HG03558 (cell line): ENCODE measurements around the gene CLEC4G.
"Not testable (repeated sequence)": the region's sequence is repeated elsewhere in the genome, so short reads cannot be mapped to it uniquely, and the experiment has no call there.

Source experiments
- ATAC-seq: cut with Tn5 transposase; IDR thresholded peaks from one replicate; pipeline ENCODE4 v1.9.1; 2021; ENCODE audit warnings: moderate number of reproducible peaks; ENCODE audit not compliant: unreplicated experiment; ENCODE audit errors: extremely low read depth

Gene CLEC4G

DNA sequence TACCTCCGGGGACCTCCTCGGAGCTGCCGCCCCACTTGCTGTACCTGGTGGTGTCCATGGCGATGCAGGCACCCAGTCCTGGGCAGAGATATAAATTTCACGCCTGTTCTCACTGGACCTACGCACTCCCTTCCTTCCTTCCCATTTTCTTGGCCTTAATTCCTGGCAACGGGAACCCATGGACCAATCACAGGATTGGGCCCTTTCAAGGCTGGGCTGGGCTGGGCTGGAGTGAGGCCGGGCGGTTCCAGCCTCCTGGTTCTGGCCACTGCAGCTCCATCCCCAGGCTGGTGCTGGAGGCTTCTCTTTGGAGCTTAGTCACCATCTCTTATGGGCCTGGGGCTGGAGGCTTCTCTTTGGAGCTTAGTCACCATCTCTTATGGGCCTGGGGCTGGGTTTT is at the start of gene CLEC4G:
TSS of gene CLEC4G (minus strand) at position 66 of the 400 bp plus-strand sequence. CDS start at position 58, 8 bp downstream.
- no peak for ATAC-seq

DNA sequence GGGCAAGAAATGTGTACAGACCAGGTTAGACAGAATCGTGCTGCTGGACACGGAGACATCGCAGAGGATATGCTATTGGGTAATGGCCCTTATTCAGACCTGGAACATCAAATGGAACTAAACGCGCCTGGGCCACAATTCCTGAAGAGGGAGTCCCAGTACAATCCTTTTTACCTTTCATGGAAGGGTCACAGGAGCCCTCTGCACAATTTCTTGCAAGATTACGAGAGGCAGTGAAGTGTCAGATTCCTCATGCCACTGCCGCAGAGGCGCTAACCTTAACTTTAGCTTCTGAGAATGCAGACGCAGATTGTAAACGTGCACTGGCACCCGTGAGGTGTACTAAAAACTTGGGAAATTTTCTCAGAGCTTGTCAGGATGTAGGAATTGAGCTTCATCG is 49.2 kb upstream of the CLEC4G start:
- no peak for ATAC-seq

DNA sequence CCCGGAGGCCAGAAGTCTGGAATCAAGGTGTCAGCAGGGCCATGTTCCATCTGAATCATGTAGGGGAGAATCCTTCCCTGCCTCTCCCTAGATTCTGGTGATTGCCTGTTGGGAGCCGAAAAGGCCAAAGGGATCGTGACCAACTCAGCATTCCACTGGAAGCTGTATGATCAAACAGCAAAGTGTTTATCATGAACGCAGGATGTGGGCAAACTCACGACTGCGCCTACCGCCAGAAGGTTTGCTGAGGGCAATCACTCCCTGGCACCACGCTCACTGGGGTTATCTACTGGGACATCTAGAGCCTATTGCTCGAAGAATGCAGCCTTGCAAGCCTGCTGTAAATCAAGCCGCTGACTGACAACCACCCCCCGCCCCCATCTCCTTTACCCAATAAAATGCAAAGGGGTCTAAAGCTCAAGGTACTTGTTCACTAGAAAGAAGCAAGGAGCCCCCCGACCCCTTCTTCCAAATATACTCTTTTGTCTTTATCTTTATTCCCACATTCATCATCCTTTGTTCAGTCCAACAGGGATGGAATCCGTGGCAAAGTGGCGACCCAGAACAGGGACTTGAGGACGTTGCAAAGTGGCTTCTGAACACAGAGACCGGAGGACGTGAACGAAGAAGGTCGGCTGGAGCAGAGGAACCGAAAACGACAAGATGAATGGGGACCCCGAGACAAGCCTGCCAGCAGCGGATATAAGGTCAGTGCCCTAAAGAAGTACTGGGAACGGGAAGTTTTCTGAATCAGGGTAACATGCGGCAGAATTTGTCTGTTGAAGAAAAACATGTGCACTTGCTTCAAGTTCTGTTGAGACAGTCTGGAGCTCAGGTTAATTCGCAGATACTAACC is 47.9 kb upstream of the CLEC4G start:
- no peak for ATAC-seq

GRCh38 chr19:7778081-7778480 is 46.2 kb upstream of the CLEC4G start:
- ATAC-seq: no peak

- no peak for ATAC-seq
Observed at GRCh38 chr19:7775761-7776160, 43.9 kb upstream of the CLEC4G start.

- ATAC-seq: no peak
Observed at GRCh38 chr19:7773841-7774240, 41.9 kb upstream of the CLEC4G start.

DNA sequence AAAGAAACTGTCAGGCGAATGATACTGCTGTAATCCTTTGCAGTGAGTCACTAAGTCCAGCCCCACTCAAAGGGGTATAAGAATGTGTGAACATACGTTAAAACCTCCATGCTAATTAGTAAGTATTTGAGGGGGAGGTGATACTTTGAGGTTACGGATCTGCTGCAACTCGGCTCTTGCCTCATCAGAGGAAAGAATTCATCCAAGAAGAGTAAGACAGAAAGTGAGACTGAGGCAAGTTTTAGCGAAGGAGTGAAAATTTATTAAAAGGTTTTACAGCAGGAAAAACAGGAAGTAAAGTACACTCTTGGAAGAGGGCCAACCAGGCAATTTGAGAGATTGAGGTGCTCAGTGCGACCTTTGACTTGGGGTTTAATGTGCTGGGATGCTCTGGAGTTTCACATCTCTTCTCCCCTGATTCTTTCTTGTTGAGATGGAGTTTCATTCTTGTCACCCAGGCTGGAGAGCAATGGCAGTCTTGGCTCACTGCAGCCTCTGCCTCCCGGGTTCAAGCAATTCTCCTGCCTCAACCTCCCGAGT is 40.9 kb upstream of the CLEC4G start:
- ATAC-seq: no peak

- ATAC-seq: no peak
Observed at GRCh38 chr19:7771072-7771471, 39.2 kb upstream of the CLEC4G start.

DNA sequence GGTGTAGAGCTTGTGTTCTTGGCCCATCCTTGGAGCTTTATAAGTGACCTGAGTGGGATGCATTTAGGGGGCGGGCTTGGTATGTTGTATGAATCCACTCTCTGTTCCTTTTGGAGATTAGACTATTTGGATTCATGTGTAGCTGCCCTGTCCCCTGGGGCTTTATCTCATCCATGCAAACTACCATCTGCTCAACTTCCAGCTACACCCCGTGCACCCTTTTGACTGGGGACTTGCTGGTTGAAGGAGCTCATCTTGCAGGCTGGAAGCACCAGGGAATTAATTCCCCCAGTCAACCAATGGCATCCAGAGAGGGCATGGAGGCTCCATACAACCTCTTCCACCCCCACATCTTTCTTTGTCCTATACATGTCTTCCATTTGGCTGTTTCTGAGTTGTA is 37.3 kb upstream of the CLEC4G start:
- ATAC-seq: no peak

GRCh38 chr19:7767487-7767886 is 35.6 kb upstream of the CLEC4G start:
- ATAC-seq: no peak

GRCh38 chr19:7766535-7766934 is 34.6 kb upstream of the CLEC4G start:
- ATAC-seq: no peak

- not testable (repeated sequence) for ATAC-seq
Observed at GRCh38 chr19:7765043-7765442, 33.1 kb upstream of the CLEC4G start.

- not testable (repeated sequence) for ATAC-seq
Observed at GRCh38 chr19:7764157-7764556, 32.2 kb upstream of the CLEC4G start.

- no peak for ATAC-seq
Observed at GRCh38 chr19:7763696-7764095, 31.8 kb upstream of the CLEC4G start.

GRCh38 chr19:7762719-7763293 is 30.9 kb upstream of the CLEC4G start, which contains the start of gene CLEC4M:
Gene CLEC4M, plus strand, starts transcription at chr19:7763243. Its CDS starts 24 bp downstream, at chr19:7763267.
- ATAC-seq: no peak

DNA sequence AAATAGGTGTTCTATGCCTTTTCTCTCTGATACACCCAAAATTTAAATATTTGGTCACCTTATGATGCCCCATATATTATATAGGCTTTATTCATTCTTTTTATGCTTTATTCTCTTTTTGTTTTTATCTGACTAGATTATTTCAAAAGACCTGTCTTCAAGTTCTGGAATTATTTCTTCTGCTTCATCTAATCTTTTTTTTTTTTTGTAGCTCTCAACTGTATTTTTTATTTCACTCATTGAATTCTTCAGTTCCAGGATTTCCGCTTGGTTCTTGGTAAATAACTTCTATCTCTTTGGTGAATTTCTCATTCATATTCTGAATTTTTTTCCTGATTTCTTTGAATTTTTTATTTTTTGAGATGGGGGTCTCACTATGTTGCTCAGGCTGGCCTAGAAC is 27.2 kb upstream of the CLEC4G start:
- ATAC-seq: no peak

- no peak for ATAC-seq
Observed at GRCh38 chr19:7757358-7757757, 25.4 kb upstream of the CLEC4G start.

DNA sequence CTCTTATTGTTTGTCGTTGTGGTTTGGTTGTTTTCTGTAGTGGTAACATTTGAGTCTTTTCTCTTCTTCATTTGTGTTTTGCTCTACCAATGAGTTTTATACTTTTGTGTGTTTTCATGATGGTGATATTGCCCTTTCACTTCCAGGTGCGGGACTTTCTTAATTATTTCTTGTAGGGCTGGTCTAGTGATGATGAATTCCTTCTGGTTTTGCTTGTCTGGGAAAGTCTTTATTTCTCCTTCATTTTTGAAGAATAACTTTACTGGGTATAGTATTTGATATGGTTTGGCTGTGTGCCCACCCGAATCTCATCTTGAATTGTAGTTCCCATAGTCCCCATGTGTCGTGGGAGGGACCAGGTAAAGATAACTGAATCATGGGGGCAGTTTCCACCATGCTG is 24.3 kb upstream of the CLEC4G start:
- ATAC-seq: no peak

DNA sequence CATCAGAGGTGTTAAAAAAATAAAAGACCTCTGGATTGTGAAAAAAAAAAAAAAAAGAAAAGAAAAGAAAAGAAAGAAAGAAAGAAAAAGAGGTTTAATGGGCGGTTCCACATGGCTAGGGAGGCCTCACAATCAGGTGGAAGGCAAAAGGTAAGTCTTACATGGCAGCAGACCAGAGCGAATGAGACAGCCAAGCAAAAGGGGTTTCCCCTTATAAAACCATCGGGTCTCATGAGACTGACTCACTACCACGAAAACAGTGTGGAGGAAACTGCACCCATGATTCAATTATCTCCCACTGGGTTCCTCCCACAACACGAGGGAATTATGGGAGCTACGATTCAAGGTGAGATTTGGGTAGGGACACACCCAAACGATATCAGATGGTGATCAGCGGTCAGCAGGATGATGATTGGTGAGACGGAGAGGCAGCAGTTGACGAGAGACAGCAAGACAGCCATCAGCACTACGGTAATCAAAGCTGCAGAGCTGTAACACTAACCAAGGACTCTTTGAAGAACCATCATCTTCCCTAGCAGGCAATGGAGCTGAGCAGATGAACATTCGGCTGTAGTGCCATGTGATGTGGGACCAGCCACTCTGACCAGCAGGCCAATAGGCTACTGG is 19.4 kb upstream of the CLEC4G start:
- ATAC-seq: no peak

GRCh38 chr19:7748756-7749155 is 16.8 kb upstream of the CLEC4G start:
- ATAC-seq: no peak

DNA sequence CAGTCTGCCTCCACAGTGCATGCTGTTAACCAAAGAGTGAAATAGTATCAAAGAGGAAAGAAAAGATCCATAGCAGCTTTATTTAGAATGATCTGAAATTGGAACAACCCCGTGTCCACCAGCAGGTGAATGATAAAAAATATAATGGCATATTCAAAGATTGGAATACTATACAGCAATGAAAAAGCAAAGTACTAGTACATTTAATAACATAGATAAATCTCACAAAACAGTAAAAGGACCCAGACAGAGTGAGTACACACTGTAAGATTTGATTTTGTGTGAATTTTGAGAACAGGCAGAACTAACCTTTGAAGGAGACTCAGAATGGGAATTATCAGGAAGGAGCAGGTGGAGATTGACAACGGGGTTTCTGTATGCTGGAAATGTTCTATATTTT is 16.3 kb upstream of the CLEC4G start:
- no peak for ATAC-seq
